Measurements from ENCODE around the gene IRAK1.

DNA sequence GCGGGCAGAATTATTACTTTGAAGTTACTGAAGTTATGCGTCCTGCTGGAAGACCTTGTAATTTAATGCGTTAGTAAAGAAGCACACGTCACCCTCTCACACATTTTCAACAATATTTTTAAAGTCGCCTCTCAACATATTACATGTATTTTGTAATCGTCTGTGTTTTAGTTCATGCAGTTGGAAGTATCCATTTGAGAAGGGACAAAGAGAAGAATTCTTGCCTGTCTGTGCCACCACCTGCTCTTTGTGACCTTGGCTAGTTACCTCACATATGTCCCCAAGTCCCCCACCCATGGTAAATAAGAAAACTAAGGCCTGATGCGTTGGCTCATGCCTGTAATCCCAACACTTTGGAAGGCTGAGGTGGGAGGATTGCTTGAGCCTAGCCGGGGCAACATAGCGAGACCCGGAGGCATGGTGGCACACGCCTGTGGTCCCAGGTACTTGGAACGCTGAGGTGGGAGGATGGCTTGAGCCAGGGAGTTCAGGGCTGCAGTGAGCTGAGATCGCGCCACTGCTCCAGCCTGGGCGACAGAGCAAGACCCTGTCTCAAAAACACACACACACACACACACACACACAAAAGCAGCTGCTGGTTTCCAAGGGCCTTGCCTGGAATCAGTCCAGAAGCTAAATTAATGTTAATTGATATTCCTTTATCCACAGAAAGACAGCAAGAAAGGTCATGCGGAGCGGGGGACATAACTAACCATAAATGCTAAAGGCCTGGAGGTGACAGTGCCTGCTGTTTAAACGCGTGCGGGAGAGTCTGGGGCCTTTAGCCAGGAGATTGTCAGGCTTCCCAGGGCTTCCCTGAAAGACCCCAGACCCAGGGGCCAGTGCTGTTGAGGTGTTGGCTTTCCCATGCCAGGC lies 46.3 kb downstream of the IRAK1 start:
- TF ChIP-seq, protein P1, sequence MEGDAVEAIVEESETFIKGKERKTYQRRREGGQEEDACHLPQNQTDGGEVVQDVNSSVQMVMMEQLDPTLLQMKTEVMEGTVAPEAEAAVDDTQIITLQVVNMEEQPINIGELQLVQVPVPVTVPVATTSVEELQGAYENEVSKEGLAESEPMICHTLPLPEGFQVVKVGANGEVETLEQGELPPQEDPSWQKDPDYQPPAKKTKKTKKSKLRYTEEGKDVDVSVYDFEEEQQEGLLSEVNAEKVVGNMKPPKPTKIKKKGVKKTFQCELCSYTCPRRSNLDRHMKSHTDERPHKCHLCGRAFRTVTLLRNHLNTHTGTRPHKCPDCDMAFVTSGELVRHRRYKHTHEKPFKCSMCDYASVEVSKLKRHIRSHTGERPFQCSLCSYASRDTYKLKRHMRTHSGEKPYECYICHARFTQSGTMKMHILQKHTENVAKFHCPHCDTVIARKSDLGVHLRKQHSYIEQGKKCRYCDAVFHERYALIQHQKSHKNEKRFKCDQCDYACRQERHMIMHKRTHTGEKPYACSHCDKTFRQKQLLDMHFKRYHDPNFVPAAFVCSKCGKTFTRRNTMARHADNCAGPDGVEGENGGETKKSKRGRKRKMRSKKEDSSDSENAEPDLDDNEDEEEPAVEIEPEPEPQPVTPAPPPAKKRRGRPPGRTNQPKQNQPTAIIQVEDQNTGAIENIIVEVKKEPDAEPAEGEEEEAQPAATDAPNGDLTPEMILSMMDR (IDR thresholded peaks at IDR 0.05), result no peak
- TF ChIP-seq POLR2A (IDR thresholded peaks at IDR 0.05), result no peak

Measured in esophagus squamous epithelium (tissue), 4 donors.